ENCODE measurements around the gene TMEM51.

The TMEM51 gene

DNA sequence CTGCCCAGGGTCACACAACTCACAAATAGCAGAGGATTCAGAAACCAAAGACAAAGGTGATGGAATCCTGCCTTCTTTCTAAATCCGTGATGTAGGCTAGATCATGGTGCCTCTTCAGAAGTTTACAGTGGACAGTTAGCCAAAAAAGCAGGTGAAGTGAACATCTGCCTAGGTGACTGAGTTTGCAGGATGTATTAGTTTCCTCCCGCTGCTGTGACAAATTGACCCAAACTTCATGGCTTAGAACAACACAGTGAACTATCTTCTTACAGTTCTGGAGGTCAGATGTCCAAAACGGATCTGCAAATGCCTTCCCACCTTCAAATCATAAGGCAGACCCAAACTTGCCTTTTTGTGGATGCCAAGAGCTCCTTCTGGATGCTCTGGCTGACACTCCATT, 3.2 kb upstream of the TMEM51 start:
- Histone ChIP-seq H3K27ac (ENCODE audit: low read depth, low read length) (no peak overlapping the region), H3K9ac (ENCODE audit: low read length) (no peak overlapping the region), H2AK5ac (ENCODE audit: low read length) (no peak overlapping the region), H3K4me2 (ENCODE audit: low read length) (no peak overlapping the region), H3K36me3 (ENCODE audit: control insufficient read depth in 1 of 2, insufficient read depth in 2 of 2, low read length in 2 of 2) (no peaks in the 10 kb centered on the region), H2BK120ac (ENCODE audit: insufficient read depth, low read length, poor library complexity) (no peak overlapping the region), H2BK12ac (ENCODE audit: low read length) (peak overlapping the region; percentile 17), H3K4me3 (ENCODE audit: low read depth, low read length) (no peak overlapping the region), H3K18ac (ENCODE audit: low read length) (no peak overlapping the region), H4K12ac (ENCODE audit: low read depth, low read length) (no peak overlapping the region), H4K8ac (ENCODE audit: low read depth, low read length) (no peak overlapping the region), H3K27me3 (ENCODE audit: insufficient read depth, low read length) (no peaks in the 10 kb centered on the region), H3K14ac (ENCODE audit: low read length) (no peak overlapping the region), H3K4ac (ENCODE audit: low read depth, low read length) (no peak overlapping the region), H3K79me2 (ENCODE audit: control insufficient read depth, insufficient read depth, low read length, poor library complexity) (peaks cover 4% of the 10 kb centered on the region), H4K91ac (ENCODE audit: low read depth, low read length) (peak overlapping the region; percentile 10), H2BK5ac (ENCODE audit: low read depth, low read length, poor library complexity) (no peak overlapping the region), H3K4me1 (ENCODE audit: control insufficient read depth in 1 of 2, insufficient read depth in 2 of 2, low read length in 2 of 2) (peaks cover 16 to 36% of the 10 kb centered on the region in 2 experiments), H3K79me1 (ENCODE audit: low read length) (peaks cover 12% of the 10 kb centered on the region), H2AFZ (ENCODE audit: insufficient read depth, low read length, poor library complexity) (no peak overlapping the region), H3K9me3 (ENCODE audit: insufficient read depth, low read depth, low read length) (peaks cover 2% of the 10 kb centered on the region), H3K23ac (ENCODE audit: low read length) (no peak overlapping the region)
- DNase-seq = no peak
- WGBS (ENCODE audit: extremely low coverage, insufficient coverage, insufficient read length) = no CpG with 5 or more reads among the region's 3 CpGs

DNA sequence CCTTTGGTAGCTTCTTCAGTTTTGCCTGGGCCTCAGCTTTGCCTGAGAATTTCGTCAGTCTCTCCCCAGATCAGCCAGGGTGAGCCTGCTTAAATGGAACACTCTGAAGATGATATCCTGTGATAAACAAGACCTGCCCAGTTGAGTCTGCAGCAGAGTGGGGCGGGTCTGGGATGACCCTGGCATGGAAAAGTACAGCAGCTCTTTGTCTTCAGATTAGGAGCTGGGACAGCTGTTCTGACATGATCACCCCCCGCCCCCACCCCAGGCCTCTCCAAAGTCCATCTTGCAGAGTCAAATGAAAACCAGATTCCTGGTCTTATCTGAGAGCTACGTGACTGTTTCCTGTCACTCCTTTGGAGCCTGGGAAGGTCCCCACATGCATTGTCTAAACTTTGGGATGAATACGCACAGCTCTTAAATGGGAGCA, 2.2 kb upstream of the TMEM51 start:
- Histone ChIP-seq H2AFZ (ENCODE audit: insufficient read depth, low read length, poor library complexity) (no peak overlapping the region), H4K8ac (ENCODE audit: low read depth, low read length) (no peak overlapping the region), H4K91ac (ENCODE audit: low read depth, low read length) (no peak overlapping the region), H3K4me3 (ENCODE audit: low read depth, low read length) (no peak overlapping the region), H3K18ac (ENCODE audit: low read length) (no peak overlapping the region), H2BK5ac (ENCODE audit: low read depth, low read length, poor library complexity) (no peak overlapping the region), H3K14ac (ENCODE audit: low read length) (no peak overlapping the region), H3K9me3 (ENCODE audit: insufficient read depth, low read depth, low read length) (peaks cover 2% of the 10 kb centered on the region), H3K4me1 (ENCODE audit: control insufficient read depth in 1 of 2, insufficient read depth in 2 of 2, low read length in 2 of 2) (peaks cover 13 to 38% of the 10 kb centered on the region in 2 experiments), H3K79me1 (ENCODE audit: low read length) (peaks cover 12% of the 10 kb centered on the region), H3K4me2 (ENCODE audit: low read length) (peak overlapping the region; percentile 90), H3K36me3 (ENCODE audit: control insufficient read depth in 1 of 2, insufficient read depth in 2 of 2, low read length in 2 of 2) (no peaks in the 10 kb centered on the region), H3K23ac (ENCODE audit: low read length) (no peak overlapping the region), H4K12ac (ENCODE audit: low read depth, low read length) (no peak overlapping the region), H3K27me3 (ENCODE audit: insufficient read depth, low read length) (no peaks in the 10 kb centered on the region), H2BK120ac (ENCODE audit: insufficient read depth, low read length, poor library complexity) (no peak overlapping the region), H3K4ac (ENCODE audit: low read depth, low read length) (no peak overlapping the region), H3K27ac (ENCODE audit: low read depth, low read length) (peak overlapping the region; percentile 59), H2BK12ac (ENCODE audit: low read length) (no peak overlapping the region), H3K9ac (ENCODE audit: low read length) (no peak overlapping the region), H3K79me2 (ENCODE audit: control insufficient read depth, insufficient read depth, low read length, poor library complexity) (peaks cover 4% of the 10 kb centered on the region), H2AK5ac (ENCODE audit: low read length) (no peak overlapping the region)
- no CpG with 5 or more reads among the region's 5 CpGs for WGBS (ENCODE audit: extremely low coverage, insufficient coverage, insufficient read length)
- no peak for DNase-seq

- no peak overlapping the region for H3K4me3 ChIP-seq (ENCODE audit: low read depth, low read length)
- H3K23ac ChIP-seq (ENCODE audit: low read length) = no peak overlapping the region
- H3K27ac ChIP-seq (ENCODE audit: low read depth, low read length) = no peak overlapping the region
- H4K91ac ChIP-seq (ENCODE audit: low read depth, low read length) = peak overlapping the region; percentile 1
- no peak overlapping the region for H2AK5ac ChIP-seq (ENCODE audit: low read length)
- no peak overlapping the region for H4K12ac ChIP-seq (ENCODE audit: low read depth, low read length)
- peaks cover 10 to 34% of the 10 kb centered on the region in 2 experiments for H3K4me1 ChIP-seq (ENCODE audit: control insufficient read depth in 1 of 2, insufficient read depth in 2 of 2, low read length in 2 of 2)
- no peak overlapping the region for H3K18ac ChIP-seq (ENCODE audit: low read length)
- H2BK120ac ChIP-seq (ENCODE audit: insufficient read depth, low read length, poor library complexity) = no peak overlapping the region
- no peak overlapping the region for H2BK12ac ChIP-seq (ENCODE audit: low read length)
- H3K79me1 ChIP-seq (ENCODE audit: low read length) = peaks cover 12% of the 10 kb centered on the region
- H3K9ac ChIP-seq (ENCODE audit: low read length) = no peak overlapping the region
- DNase-seq = no peak
- H3K79me2 ChIP-seq (ENCODE audit: control insufficient read depth, insufficient read depth, low read length, poor library complexity) = peaks cover 4% of the 10 kb centered on the region
- peak overlapping the region; percentile 90 for H3K4me2 ChIP-seq (ENCODE audit: low read length)
- H3K4ac ChIP-seq (ENCODE audit: low read depth, low read length) = no peak overlapping the region
- no peaks in the 10 kb centered on the region for H3K36me3 ChIP-seq (ENCODE audit: control insufficient read depth in 1 of 2, insufficient read depth in 2 of 2, low read length in 2 of 2)
- peaks cover 2% of the 10 kb centered on the region for H3K9me3 ChIP-seq (ENCODE audit: insufficient read depth, low read depth, low read length)
- H3K14ac ChIP-seq (ENCODE audit: low read length) = no peak overlapping the region
- WGBS (ENCODE audit: extremely low coverage, insufficient coverage, insufficient read length) = no CpG with 5 or more reads among the region's 3 CpGs
- no peak overlapping the region for H2BK5ac ChIP-seq (ENCODE audit: low read depth, low read length, poor library complexity)
- H4K8ac ChIP-seq (ENCODE audit: low read depth, low read length) = no peak overlapping the region
- no peak overlapping the region for H2AFZ ChIP-seq (ENCODE audit: insufficient read depth, low read length, poor library complexity)
- H3K27me3 ChIP-seq (ENCODE audit: insufficient read depth, low read length) = no peaks in the 10 kb centered on the region
Measured at GRCh38 chr1:15151871-15152270, 1.7 kb upstream of the TMEM51 start.

DNA sequence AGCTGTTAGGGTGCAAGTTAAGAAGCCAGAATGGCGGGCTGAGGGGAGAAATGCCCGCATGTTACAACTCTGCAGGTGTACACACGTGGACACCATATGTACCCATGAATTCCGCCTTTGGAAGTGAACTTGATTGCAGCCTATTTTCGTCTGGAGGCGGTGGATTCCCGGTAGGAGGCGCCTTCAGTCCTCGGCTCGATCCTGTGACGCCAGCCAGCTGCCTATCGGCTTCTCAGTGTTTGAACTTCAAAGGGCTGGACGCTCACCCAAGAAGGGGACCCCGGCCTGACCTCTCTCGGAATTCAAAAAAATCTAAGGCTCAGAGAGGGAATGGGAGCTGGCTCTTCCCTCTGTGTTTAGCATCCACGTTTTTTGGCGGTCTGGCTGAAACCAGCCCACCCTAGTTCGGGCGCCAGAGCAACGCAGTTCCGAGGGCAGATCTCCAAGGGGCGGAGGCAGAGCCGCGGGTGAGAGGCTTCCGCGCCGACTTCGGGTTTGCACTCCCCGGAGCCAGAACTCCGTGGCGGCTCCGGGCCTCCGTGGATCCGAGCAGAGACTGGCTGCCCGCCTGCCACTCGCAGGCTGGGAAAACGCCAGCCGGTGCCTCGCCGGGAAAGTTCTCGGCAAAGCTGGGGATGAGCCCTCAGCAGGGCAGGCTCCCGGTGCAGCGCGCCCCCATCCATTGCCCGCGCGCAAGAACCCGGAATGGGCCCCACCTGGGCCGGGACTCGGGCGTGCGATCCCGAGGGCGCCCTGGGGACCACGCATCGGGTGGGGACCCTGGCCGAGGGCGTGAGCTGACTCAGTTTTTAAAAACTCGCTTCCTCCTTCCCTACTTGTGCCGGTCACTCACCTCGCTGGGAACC, 996 bp upstream of the TMEM51 start:
- Histone ChIP-seq H3K36me3 (ENCODE audit: control insufficient read depth in 1 of 2, insufficient read depth in 2 of 2, low read length in 2 of 2) (no peaks in the 10 kb centered on the region), H2AFZ (ENCODE audit: insufficient read depth, low read length, poor library complexity) (peak overlapping the region; percentile 26), H4K8ac (ENCODE audit: low read depth, low read length) (peak overlapping the region; percentile 2), H4K12ac (ENCODE audit: low read depth, low read length) (no peak overlapping the region), H3K4me1 (ENCODE audit: control insufficient read depth in 1 of 2, insufficient read depth in 2 of 2, low read length in 2 of 2) (peaks cover 8 to 32% of the 10 kb centered on the region in 2 experiments), H3K14ac (ENCODE audit: low read length) (peak overlapping the region; percentile 0), H3K4me2 (ENCODE audit: low read length) (peak overlapping the region; percentile 90), H3K4me3 (ENCODE audit: low read depth, low read length) (peak overlapping the region; percentile 78), H3K79me1 (ENCODE audit: low read length) (peaks cover 12% of the 10 kb centered on the region), H3K27me3 (ENCODE audit: insufficient read depth, low read length) (no peaks in the 10 kb centered on the region), H3K23ac (ENCODE audit: low read length) (no peak overlapping the region), H2BK120ac (ENCODE audit: insufficient read depth, low read length, poor library complexity) (peak overlapping the region; percentile 55), H2BK5ac (ENCODE audit: low read depth, low read length, poor library complexity) (no peak overlapping the region), H3K79me2 (ENCODE audit: control insufficient read depth, insufficient read depth, low read length, poor library complexity) (peaks cover 4% of the 10 kb centered on the region), H3K9me3 (ENCODE audit: insufficient read depth, low read depth, low read length) (peaks cover 2% of the 10 kb centered on the region), H3K4ac (ENCODE audit: low read depth, low read length) (no peak overlapping the region), H3K18ac (ENCODE audit: low read length) (no peak overlapping the region), H3K9ac (ENCODE audit: low read length) (peak overlapping the region; percentile 73), H2AK5ac (ENCODE audit: low read length) (no peak overlapping the region), H3K27ac (ENCODE audit: low read depth, low read length) (peak overlapping the region; percentile 63), H4K91ac (ENCODE audit: low read depth, low read length) (peak overlapping the region; percentile 71), H2BK12ac (ENCODE audit: low read length) (no peak overlapping the region)
- WGBS (ENCODE audit: extremely low coverage, insufficient coverage, insufficient read length) = no CpG with 5 or more reads among the region's 61 CpGs
- peak; percentile 76 to 87 for DNase-seq
